Stimulated activated CD8-positive, alpha-beta memory T cell treated with anti-CD3 and anti-CD28 coated beads, Interleukin-12 subunit alpha, Interleukin-12 subunit beta, amount 100 ng/mL, for 24 hours (primary cell): ENCODE measurements around the gene CENPH.
"Not testable (repeated sequence)": the region's sequence is repeated elsewhere in the genome, so short reads cannot be mapped to it uniquely, and the experiment has no call there.

Source experiments
- DNase-seq: peaks from one replicate; pipeline ENCODE4 v3.0.0-alpha.2; 2020; ENCODE audit errors: extremely low read depth

Gene CENPH

GRCh38 chr5:69209602-69210001 lies 20.2 kb downstream of the CENPH start:
- DNase-seq, result no peak

- no peak for DNase-seq
Measured at GRCh38 chr5:69211200-69211599, 21.8 kb downstream of the CENPH start.

GRCh38 chr5:69212022-69212421 lies 22.6 kb downstream of the CENPH start:
- no peak for DNase-seq

- DNase-seq, result no peak
Measured at GRCh38 chr5:69213513-69214215, 24.3 kb downstream of the CENPH start.

GRCh38 chr5:69217151-69217511 lies 27.7 kb downstream of the CENPH start:
- DNase-seq, result no peak

GRCh38 chr5:69217548-69218526 lies 28.5 kb downstream of the CENPH start:
- peak; percentile 89 for DNase-seq

GRCh38 chr5:69219939-69220338 lies 30.6 kb downstream of the CENPH start:
- no peak for DNase-seq

GRCh38 chr5:69220371-69220770 lies 31.0 kb downstream of the CENPH start:
- DNase-seq, result not testable (repeated sequence)

GRCh38 chr5:69220833-69221232 lies 31.4 kb downstream of the CENPH start:
- not testable (repeated sequence) for DNase-seq

- no peak for DNase-seq
Measured at GRCh38 chr5:69224520-69224919, 35.1 kb downstream of the CENPH start.

GRCh38 chr5:69225860-69226259 lies 36.5 kb downstream of the CENPH start:
- DNase-seq, result no peak

- DNase-seq, result no peak
Measured at GRCh38 chr5:69230181-69230580, 40.8 kb downstream of the CENPH start.

- DNase-seq, result no peak
Measured at GRCh38 chr5:69231281-69231680, 41.9 kb downstream of the CENPH start.

GRCh38 chr5:69231851-69232250 lies 42.5 kb downstream of the CENPH start:
- DNase-seq, result no peak

- DNase-seq, result peak; percentile 85
Measured at GRCh38 chr5:69234457-69235268, 45.3 kb downstream of the CENPH start, which contains the start of gene CDK7. CDK7 (plus strand) TSS chr5:69234886; CDS start chr5:69234976, 90 bp downstream.

GRCh38 chr5:69236733-69237132 lies 47.4 kb downstream of the CENPH start:
- DNase-seq, result not testable (repeated sequence)

GRCh38 chr5:69237877-69238276 lies 48.5 kb downstream of the CENPH start:
- no peak for DNase-seq

GRCh38 chr5:69238760-69239251 lies 49.4 kb downstream of the CENPH start:
- no peak for DNase-seq

- no peak for DNase-seq
Measured at GRCh38 chr5:69242215-69242927, 53.0 kb downstream of the CENPH start.

GRCh38 chr5:69245031-69245430 lies 55.6 kb downstream of the CENPH start:
- no peak for DNase-seq

GRCh38 chr5:69248019-69248418 lies 58.6 kb downstream of the CENPH start:
- no peak for DNase-seq
